Stimulated activated CD8-positive, alpha-beta memory T cell treated with anti-CD3 and anti-CD28 coated beads, Interleukin-4, amount 100 ng/mL, for 4 hours (primary cell): Measurements from ENCODE around the gene CCDC136.
A peak's percentile ranks its signal among the peaks of the same experiment; 100 is the strongest.

ENCODE experiments used
- DNase-seq, 2 donors: peaks; one replicate each; pipeline ENCODE4 v3.0.0-alpha.2; 2020; ENCODE audit warnings: low read depth in 2 of 2, low spot score in 1 of 2

CCDC136 gene

GRCh38 chr7:128791121-128791971 lies at the start of gene CCDC136:
CCDC136 (plus strand) TSS chr7:128791968; CDS start chr7:128792412, 444 bp downstream.
- peak; percentile 37 to 51 for DNase-seq

- no peak for DNase-seq
Observed at GRCh38 chr7:128742206-128742605, 49.6 kb upstream of the CCDC136 start.

GRCh38 chr7:128743112-128743772 lies 48.5 kb upstream of the CCDC136 start:
- DNase-seq, result no peak

- DNase-seq, result no peak
Observed at GRCh38 chr7:128744366-128744905, 47.3 kb upstream of the CCDC136 start.

GRCh38 chr7:128745706-128746105 lies 46.1 kb upstream of the CCDC136 start:
- no peak for DNase-seq

- no peak for DNase-seq
Observed at GRCh38 chr7:128747327-128748079, 44.3 kb upstream of the CCDC136 start.

- DNase-seq, result no peak
Observed at GRCh38 chr7:128752251-128752650, 39.5 kb upstream of the CCDC136 start.

GRCh38 chr7:128755075-128755818 lies 36.5 kb upstream of the CCDC136 start:
- DNase-seq, result no peak

- DNase-seq, result no peak
Observed at GRCh38 chr7:128755819-128756476, 35.8 kb upstream of the CCDC136 start.

GRCh38 chr7:128757203-128757602 lies 34.6 kb upstream of the CCDC136 start:
- DNase-seq, result no peak

GRCh38 chr7:128758553-128758952 lies 33.2 kb upstream of the CCDC136 start:
- no peak for DNase-seq

GRCh38 chr7:128759242-128759641 lies 32.5 kb upstream of the CCDC136 start:
- DNase-seq, result no peak

- DNase-seq, result no peak
Observed at GRCh38 chr7:128763541-128763940, 28.2 kb upstream of the CCDC136 start.

GRCh38 chr7:128767475-128768110 lies 24.2 kb upstream of the CCDC136 start:
- DNase-seq, result no peak

GRCh38 chr7:128770233-128770632 lies 21.5 kb upstream of the CCDC136 start:
- no peak for DNase-seq

- DNase-seq, result no peak
Observed at GRCh38 chr7:128773604-128774003, 18.2 kb upstream of the CCDC136 start.

- no peak for DNase-seq
Observed at GRCh38 chr7:128774029-128774689, 17.6 kb upstream of the CCDC136 start.

- DNase-seq, result no peak
Observed at GRCh38 chr7:128774921-128775320, 16.8 kb upstream of the CCDC136 start.
